GM21528 (cell line): ENCODE measurements around the gene TLR5.

ENCODE experiments used
- ATAC-seq: cut with Tn5 transposase; IDR thresholded peaks from one replicate; pipeline ENCODE4 v1.9.1; 2021; ENCODE audit warnings: mild to moderate bottlenecking, moderate library complexity; ENCODE audit not compliant: unreplicated experiment, low FRiP score

TLR5 gene

DNA sequence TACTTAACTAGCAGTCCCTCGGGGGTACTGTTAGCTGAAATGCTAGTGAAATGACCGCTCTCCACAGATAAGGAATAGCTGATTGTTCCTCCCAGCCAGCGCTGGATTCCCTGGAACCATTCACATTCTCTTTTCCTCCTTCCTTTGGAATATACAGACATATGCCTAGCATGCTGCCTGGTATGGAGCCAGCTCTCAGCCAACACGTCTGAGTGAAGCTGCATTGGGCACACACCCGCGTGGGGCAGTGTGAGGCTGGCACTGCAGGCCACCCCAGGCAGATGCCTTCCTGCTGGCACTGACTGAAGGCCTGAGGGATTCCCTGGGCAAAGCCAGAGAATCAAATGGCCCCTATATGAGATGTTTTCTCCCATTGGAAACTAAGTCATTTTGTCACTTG, 66.7 kb downstream of the TLR5 start:
- ATAC-seq = no peak

DNA sequence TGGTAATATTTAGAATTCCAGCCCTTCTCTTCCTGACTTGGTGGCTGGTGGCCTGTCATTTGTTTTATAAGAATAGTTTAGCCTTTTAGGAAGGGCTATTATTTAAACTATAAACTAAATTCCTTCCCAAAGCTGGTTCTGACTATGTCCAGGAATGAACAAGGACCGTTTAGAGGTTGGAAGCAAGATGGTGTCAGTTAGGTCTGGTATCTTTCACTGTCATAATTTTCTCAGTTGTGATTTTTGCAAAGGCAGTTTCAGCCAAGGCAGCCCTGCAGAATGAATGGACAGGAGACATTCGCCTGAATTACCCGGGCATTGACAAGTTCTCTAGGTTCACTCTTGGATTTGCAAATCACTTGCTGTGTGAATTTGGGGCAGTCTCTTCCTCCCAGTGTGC, 67.2 kb downstream of the TLR5 start:
- no peak for ATAC-seq

DNA sequence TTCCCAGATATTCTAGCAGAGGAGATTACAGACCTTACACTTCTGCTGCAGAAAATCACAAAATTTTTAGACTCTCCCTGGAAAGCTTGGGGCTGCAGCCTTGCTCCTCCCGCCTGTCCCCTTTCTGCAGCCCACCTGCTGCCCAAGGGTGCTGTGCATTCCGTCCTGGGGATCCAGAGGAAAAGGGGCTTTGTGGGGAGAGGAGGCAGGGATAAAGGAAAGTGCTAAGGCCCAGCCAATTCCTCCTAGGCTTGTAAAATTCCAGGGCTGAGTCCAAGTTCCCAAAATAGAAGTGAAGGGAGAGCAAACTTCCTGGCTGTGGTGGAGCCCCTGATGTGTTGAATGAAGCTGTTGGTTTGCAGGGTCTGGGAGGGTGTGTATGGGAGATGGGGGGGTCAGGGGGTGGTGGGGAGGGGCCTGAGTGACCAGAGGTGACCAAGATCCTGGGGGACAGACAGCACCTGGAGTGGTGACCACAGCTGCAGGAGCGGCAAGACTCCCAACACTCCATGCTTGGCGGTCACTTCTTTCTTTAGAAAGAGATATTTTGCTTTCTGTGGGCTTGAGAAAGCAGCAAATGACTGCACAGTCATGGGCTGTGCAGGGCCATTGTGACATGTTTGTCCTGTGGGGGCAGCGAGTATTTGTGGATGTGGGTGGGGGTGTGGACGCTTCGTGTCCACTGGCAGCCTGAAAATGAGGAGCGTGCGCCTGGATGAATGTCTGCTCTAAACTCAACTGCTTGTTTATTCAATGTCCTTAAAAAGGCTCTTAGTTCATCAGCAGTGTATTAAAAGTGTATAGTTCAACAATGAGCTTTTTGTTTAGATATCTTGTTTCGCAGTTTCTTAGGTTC, 68.4 kb downstream of the TLR5 start:
- ATAC-seq = no peak

- no peak for ATAC-seq
Measured at GRCh38 chr1:223068900-223069665, 74.0 kb downstream of the TLR5 start.

- ATAC-seq = no peak
Measured at GRCh38 chr1:223067914-223068313, 75.1 kb downstream of the TLR5 start.

DNA sequence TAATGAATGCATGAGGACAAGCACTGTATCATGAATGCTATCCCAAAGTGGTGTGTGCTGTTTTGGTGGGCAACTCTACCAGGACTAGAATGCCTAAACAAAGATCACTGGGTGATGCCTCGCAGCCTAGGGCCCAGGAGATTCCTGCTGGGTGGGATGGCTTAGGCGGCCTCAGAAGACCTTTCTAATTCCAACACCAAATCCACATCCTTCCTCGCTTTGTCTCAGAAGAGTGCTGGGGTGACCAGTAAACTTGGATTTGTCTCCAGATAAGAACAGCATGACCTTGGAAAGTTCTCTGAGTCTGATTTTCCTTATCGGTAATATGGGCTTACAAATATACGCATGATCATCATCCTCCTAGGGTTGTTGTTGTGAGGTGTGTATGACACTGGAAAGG, 76.6 kb downstream of the TLR5 start:
- ATAC-seq = no peak

DNA sequence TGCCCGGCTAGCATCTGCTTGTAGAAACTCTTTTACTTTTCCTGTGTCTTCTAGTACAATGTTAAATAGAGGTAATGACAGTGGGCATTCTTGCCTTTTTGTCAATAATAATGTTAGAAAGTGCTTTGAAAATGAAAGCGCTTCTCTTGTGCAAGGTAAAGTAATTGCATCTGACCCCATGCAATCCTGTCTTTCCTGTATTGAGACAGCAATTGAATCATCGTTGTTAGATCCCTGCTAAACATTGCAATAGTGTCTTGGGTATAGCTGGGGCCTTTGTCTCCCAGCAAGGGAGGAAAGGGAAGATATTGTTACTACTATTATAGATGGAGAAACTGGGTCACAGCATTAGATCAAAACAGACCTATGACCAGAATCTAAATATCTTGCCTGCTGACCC, 80.9 kb downstream of the TLR5 start:
- ATAC-seq = no peak

- ATAC-seq = no peak
Measured at GRCh38 chr1:223059526-223059925, 83.5 kb downstream of the TLR5 start.
